Thyroid gland (tissue), 4 donors: Measurements from ENCODE around the gene COMT. TPM values are rescaled to one million over a fixed set of nuclear protein-coding genes. Genes with fewer than 3 reads are reported as not detected.

Experiments
- DNase-seq, 2 donors: peaks; one replicate each; pipeline ENCODE4 v3.0.0-alpha.2; 2019
- H3K27ac ChIP-seq, 3 donors: fragments of 200-600 bp; sonication (generic); 1 replicate in 2 of 3; 2 replicates in 1 of 3; pipeline ENCODE4 v1.5.1; 2016 to 2019; ENCODE audit warnings: mild to moderate bottlenecking in 1 of 3, moderate library complexity in 1 of 3
- H3K27me3 ChIP-seq: fragments of 200-600 bp; sonication (generic); one replicate; pipeline ENCODE4 v1.5.1; 2019
- H3K36me3 ChIP-seq, 2 donors: fragments of 200-600 bp; sonication (generic); one replicate each; pipeline ENCODE4 v1.5.1; 2016 to 2019
- H3K4me1 ChIP-seq, 2 donors: fragments of 200-600 bp; sonication (generic); one replicate each; pipeline ENCODE4 v1.5.1; 2017 to 2019
- H3K4me3 ChIP-seq, 3 donors: fragments of 200-600 bp; sonication (generic); replicated peaks in 1 of 3; 1 replicate in 2 of 3; 2 replicates in 1 of 3; pipeline ENCODE4 v1.5.1; 2016; ENCODE audit warnings: mild to moderate bottlenecking in 1 of 3
- H3K9me3 ChIP-seq: fragments of 200-600 bp; sonication (generic); one replicate; pipeline ENCODE4 v1.5.1; 2017
- CTCF ChIP-seq, 6 experiments: fragments of 200-600 bp in 3 of 6; fragments of 450-650 bp in 3 of 6; sonication (generic) in 3 of 6; IDR thresholded peaks; one replicate each; pipeline ENCODE4 v1.5.1; 2016 to 2019; ENCODE audit warnings: antibody characterized with exemption in 6 of 6, mild to moderate bottlenecking in 2 of 6, inconsistent platforms in 1 of 6, moderate library complexity in 1 of 6
- POLR2A ChIP-seq, 2 donors: fragments of 450-650 bp; IDR thresholded peaks; one replicate each; pipeline ENCODE4 v1.6.1; 2017; ENCODE audit warnings: antibody characterized with exemption in 2 of 2, mild to moderate bottlenecking in 2 of 2, moderate library complexity in 1 of 2
- WGBS, 2 donors: methylation state at CpG; one replicate each; pipeline ENCODE4 v1.1.5; 2017; 5-methylcytosine and 5-hydroxymethylcytosine counted together
- intact Hi-C: fragments of 100-400 bp; cut with DNase I; formaldehyde crosslinking; loops from one replicate; pipeline ENCODE4 v1.15.1; 2023
- microRNA-seq: library from miRNA; unstranded; fragments of <30 nt; microRNA quantifications from one replicate; pipeline ENCODE4, GENCODE V29; 2016
- total RNA-seq, 4 donors: library from RNA; depleted of rRNA; stranded (reverse); fragments of >200 nt; gene quantifications; one replicate each; pipeline ENCODE4 v1.2.3, GENCODE V29; 2016

Gene COMT
- total RNA-seq, 4 donors from 2014 or later: 92.6 to 216 (median 138) TPM

GRCh38 chr22:20017622-20017958 lies 76.0 kb downstream of the COMT start:
- Histone ChIP-seq H3K4me1 (peaks cover 35 to 54% of the 10 kb centered on the region in 2 donors), H3K27me3 (no peaks in the 10 kb centered on the region), H3K27ac (no peak overlapping the region), H3K4me3 (no peak overlapping the region), H3K36me3 (no peaks in the 10 kb centered on the region), H3K9me3 (no peaks in the 10 kb centered on the region)
- TF ChIP-seq POLR2A (IDR thresholded peaks at IDR 0.05) (no peak), CTCF (IDR thresholded peaks at IDR 0.05) (no peak)
- intact Hi-C loops: no loop called here
- 60 to 63% methylated on average over 7 to 9 of the region's 9 CpGs for WGBS, 2 donors
- no peak for DNase-seq

DNA sequence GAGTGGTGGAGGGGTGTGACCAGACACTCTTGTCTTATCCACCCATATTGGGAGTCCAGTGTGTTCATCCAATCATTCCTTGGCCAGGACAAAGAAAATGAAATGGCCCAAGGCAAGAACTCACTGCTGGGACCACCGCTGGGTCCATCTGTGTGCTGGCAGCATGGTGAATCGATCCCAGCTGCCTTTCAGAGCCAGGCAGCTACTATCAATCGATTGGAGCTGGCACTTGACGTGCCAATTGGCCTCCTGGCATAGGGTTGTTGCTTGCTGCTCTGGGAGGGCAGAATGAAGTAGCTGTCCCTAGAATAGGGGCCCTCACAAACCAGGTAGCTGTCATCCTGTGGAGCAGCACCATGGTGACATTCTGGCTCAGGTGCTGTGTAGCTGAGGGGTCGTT lies 76.4 kb downstream of the COMT start:
- TF ChIP-seq POLR2A (IDR thresholded peaks at IDR 0.05) (no peak), CTCF (IDR thresholded peaks at IDR 0.05) (no peak)
- Histone ChIP-seq H3K27ac (no peak overlapping the region), H3K4me1 (peaks cover 35 to 56% of the 10 kb centered on the region in 2 donors), H3K36me3 (no peaks in the 10 kb centered on the region), H3K9me3 (no peaks in the 10 kb centered on the region), H3K4me3 (no peak overlapping the region), H3K27me3 (no peaks in the 10 kb centered on the region)
- no peak for DNase-seq
- 83 to 91% methylated on average over 2 to 4 of the region's 5 CpGs for WGBS, 2 donors
- intact Hi-C loops: no loop called here

Small RNAs within 50 kb of the gene (microRNA-seq; reads per million reads assigned to microRNA genes)
- gene MIR4761: not detected

Other genes with a start within 250 kb of the COMT start
- 100 to 1,000 TPM in 1 of 4 donors, 10 to 100 TPM in 3; 14.0 to 124 (median 27.3) TPM for gene SEPTIN5, start 227.3 kb upstream of the COMT start, total RNA-seq
- gene GP1BB, start 218.2 kb upstream of the COMT start, total RNA-seq: 1 to 10 TPM; 1.5 to 6.6 (median 3.1) TPM
- gene TBX1, start 181.0 kb upstream of the COMT start, total RNA-seq: 10 to 100 TPM in 2 of 4 donors, 1 to 10 TPM in 2; 7.6 to 34.3 (median 18.5) TPM
- gene GNB1L, start 86.9 kb upstream of the COMT start, total RNA-seq: 1 to 10 TPM; 1.8 to 5.1 (median 4.5) TPM
- 10 to 100 TPM; 18.1 to 26.4 (median 23.7) TPM for gene RTL10, start 86.9 kb upstream of the COMT start, total RNA-seq
- 10 to 100 TPM; 19.5 to 34.5 (median 25.6) TPM for gene TXNRD2, start within 50 bp of the COMT start, total RNA-seq
- 100 to 1,000 TPM in 3 of 4 donors, 10 to 100 TPM in 1; 34.5 to 123 (median 111) TPM for gene ARVCF, start 75.1 kb downstream of the COMT start, total RNA-seq
- gene TANGO2, start 79.3 kb downstream of the COMT start, total RNA-seq: 10 to 100 TPM; 50.3 to 82.7 (median 65.2) TPM
- gene DGCR8, start 138.5 kb downstream of the COMT start, total RNA-seq: 10 to 100 TPM; 28.9 to 48.8 (median 31.5) TPM
- gene RANBP1, start 174.3 kb downstream of the COMT start, total RNA-seq: 100 to 1,000 TPM; 125 to 232 (median 173) TPM
- 10 to 100 TPM; 36.9 to 65.5 (median 53.3) TPM for gene TRMT2A, start 175.5 kb downstream of the COMT start, total RNA-seq
- 10 to 100 TPM; 13.4 to 22.4 (median 18.9) TPM for gene ZDHHC8, start 190.0 kb downstream of the COMT start, total RNA-seq
- 1 to 10 TPM in 1 of 4 donors, under 1 TPM in 1, not detected in 2; 0.39 to 2.1 TPM for gene CCDC188, start 209.3 kb downstream of the COMT start, total RNA-seq